ENCODE results near the gene DVL2.

Gene DVL2

DNA sequence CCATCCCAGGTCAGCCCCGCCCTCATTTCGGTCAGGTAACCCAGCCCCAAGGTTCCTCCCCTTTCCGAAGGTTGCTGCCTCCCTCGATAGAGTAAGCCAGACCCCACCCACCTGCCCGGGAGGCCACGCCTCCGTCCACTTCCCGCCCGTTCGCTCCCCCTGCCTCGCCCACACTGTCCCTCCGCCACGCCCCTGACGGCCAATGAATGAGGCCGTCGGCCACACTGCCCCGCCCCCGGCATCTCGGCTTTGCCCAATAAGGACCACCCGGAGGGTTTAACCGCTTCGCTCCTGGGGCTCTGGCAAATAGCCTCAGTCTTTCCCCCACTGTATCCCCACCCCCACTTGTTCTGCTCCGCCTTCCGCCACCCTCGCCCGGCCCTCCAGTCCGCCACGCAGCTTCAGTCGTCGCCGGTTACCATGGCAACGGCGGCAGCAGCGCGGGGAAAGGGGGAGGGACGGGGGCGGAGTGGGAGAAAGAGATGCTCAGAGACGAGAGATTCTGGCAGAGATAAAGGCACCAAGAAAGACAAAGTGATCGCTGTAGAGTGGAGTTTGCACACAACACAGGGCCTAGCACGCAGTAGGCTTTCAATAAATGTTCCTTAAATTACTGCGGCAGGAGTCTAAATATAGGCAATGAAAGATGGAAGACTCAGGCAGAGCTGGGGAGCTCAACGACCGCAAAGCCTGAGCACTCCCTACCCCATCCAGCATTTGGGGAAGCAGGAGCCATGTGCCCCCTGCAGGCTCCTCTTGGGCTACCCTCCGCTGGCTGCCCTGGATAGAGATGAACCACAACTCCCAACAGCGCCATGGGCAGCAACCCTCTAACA is 19.8 kb downstream of the DVL2 start:
- Histone ChIP-seq H3K4me2 (ENCODE audit: low read length) (peak overlapping the region; percentile 83), H4K20me1 (ENCODE audit: control insufficient read depth, insufficient read depth, low read depth, low read length) (no peaks in the 10 kb centered on the region; the same call in 1 of the 2 replicates), H3K4me1 (ENCODE audit: control insufficient read depth, low read length) (peaks cover 55% of the 10 kb centered on the region), H3K27me3 (ENCODE audit: control insufficient read depth, low read length) (no peaks in the 10 kb centered on the region), H3K27ac (ENCODE audit: low read depth, low read length) (peak overlapping the region; percentile 44), H3K4me3 (ENCODE audit: low read length) (peak overlapping the region; percentile 73), H3K9me3 (ENCODE audit: control insufficient read depth, insufficient read depth, low read length) (no peaks in the 10 kb centered on the region), H3K79me2 (ENCODE audit: control insufficient read depth, low read length) (peaks cover 42% of the 10 kb centered on the region), H3F3A (ENCODE audit: control insufficient read depth, insufficient read depth) (peaks cover 12% of the 10 kb centered on the region), H3K36me3 (ENCODE audit: control insufficient read depth, low read length) (no peaks in the 10 kb centered on the region), H3K9me2 (replicated peaks; ENCODE audit: control insufficient read depth, low read length) (no peaks in the 10 kb centered on the region)
- TF ChIP-seq, protein P1, sequence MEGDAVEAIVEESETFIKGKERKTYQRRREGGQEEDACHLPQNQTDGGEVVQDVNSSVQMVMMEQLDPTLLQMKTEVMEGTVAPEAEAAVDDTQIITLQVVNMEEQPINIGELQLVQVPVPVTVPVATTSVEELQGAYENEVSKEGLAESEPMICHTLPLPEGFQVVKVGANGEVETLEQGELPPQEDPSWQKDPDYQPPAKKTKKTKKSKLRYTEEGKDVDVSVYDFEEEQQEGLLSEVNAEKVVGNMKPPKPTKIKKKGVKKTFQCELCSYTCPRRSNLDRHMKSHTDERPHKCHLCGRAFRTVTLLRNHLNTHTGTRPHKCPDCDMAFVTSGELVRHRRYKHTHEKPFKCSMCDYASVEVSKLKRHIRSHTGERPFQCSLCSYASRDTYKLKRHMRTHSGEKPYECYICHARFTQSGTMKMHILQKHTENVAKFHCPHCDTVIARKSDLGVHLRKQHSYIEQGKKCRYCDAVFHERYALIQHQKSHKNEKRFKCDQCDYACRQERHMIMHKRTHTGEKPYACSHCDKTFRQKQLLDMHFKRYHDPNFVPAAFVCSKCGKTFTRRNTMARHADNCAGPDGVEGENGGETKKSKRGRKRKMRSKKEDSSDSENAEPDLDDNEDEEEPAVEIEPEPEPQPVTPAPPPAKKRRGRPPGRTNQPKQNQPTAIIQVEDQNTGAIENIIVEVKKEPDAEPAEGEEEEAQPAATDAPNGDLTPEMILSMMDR (IDR thresholded peaks at IDR 0.05; ENCODE audit: low read depth, low read length, poor library complexity, severe bottlenecking): peak; percentile 66
- TF ChIP-seq EZH2phosphoT487 (IDR thresholded peaks at IDR 0.05; ENCODE audit: borderline replicate concordance, low read length): no peak

DNA sequence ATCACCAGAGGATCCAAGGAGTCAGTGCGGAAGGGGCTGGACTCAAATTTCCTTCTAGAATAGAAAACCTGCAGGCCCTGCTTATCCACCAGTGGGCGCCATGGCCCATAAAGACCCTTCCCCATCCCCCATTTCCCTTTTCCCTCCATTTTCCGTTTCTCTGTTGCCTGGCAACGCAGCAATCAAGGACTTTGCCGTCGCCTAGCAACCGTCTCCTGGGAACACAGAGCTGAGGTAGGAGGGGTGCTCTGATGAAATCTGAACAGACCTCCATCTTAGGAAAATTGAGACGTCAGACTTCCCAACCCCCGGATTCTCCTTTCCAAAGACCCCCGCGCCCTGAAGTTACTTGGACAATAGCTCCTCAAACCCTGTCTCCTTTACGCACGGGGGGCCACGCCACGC is 20.4 kb downstream of the DVL2 start:
- H3K4me2 ChIP-seq (ENCODE audit: low read length): peak overlapping the region; percentile 83
- peaks cover 49% of the 10 kb centered on the region for H3K4me1 ChIP-seq (ENCODE audit: control insufficient read depth, low read length)
- no peaks in the 10 kb centered on the region; the same call in 1 of the 2 replicates for H4K20me1 ChIP-seq (ENCODE audit: control insufficient read depth, insufficient read depth, low read depth, low read length)
- peak overlapping the region; percentile 28 for H3K27ac ChIP-seq (ENCODE audit: low read depth, low read length)
- no peaks in the 10 kb centered on the region for H3K27me3 ChIP-seq (ENCODE audit: control insufficient read depth, low read length)
- H3K36me3 ChIP-seq (ENCODE audit: control insufficient read depth, low read length): no peaks in the 10 kb centered on the region
- H3K79me2 ChIP-seq (ENCODE audit: control insufficient read depth, low read length): peaks cover 44% of the 10 kb centered on the region
- H3K9me3 ChIP-seq (ENCODE audit: control insufficient read depth, insufficient read depth, low read length): no peaks in the 10 kb centered on the region
- no peaks in the 10 kb centered on the region for H3K9me2 ChIP-seq (replicated peaks; ENCODE audit: control insufficient read depth, low read length)
- H3K4me3 ChIP-seq (ENCODE audit: low read length): peak overlapping the region; percentile 72
- TF ChIP-seq, protein P1 (IDR thresholded peaks at IDR 0.05; ENCODE audit: low read depth, low read length, poor library complexity, severe bottlenecking): peak; percentile 87
- no peak for TF ChIP-seq EZH2phosphoT487 (IDR thresholded peaks at IDR 0.05; ENCODE audit: borderline replicate concordance, low read length)
- H3F3A ChIP-seq (ENCODE audit: control insufficient read depth, insufficient read depth): peaks cover 11% of the 10 kb centered on the region

DNA sequence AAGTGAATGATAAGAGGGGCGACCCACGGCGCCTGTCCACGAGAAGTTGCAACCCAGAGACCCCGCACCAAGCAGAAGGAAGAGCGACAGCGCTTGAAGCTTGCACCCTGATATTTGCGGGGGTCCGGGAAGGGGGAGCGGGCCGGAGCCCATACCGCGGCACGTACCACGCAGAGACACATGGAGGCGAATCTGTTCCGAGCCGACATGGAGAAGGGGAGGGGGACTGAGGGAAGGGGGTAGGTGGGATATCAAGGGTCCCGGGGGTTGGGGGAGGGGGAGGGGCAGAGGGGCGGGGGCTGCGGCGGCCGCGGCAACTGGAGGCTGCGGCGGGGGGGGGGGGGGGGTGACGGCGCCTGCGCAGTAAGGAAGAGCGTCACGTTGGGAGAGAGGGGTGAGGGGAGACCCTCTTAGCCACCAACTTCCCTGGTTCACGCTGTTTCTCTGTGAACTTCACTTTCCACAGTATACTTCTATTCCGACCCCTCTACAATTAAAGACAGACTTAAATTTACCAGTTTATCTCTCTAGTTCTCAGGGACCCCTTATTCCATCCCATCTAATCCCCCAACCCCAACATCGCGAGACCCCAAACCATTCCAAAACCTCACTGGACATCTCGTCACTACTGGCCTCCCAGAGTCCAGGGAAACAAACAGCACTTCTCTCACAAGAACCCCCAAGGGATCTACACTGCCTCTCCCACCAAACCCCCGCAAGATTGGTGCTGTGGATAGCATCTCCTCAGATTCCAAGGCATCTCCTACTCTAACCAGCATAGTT is 22.6 kb downstream of the DVL2 start:
- Histone ChIP-seq H3K4me3 (ENCODE audit: low read length) (no peak overlapping the region), H4K20me1 (ENCODE audit: control insufficient read depth, insufficient read depth, low read depth, low read length) (no peaks in the 10 kb centered on the region; the same call in 1 of the 2 replicates), H3K36me3 (ENCODE audit: control insufficient read depth, low read length) (no peaks in the 10 kb centered on the region), H3K4me2 (ENCODE audit: low read length) (no peak overlapping the region), H3F3A (ENCODE audit: control insufficient read depth, insufficient read depth) (0 out of 2 replicates have a peak, but pooled peaks cover 4% of the 10 kb centered on the region), H3K27ac (ENCODE audit: low read depth, low read length) (no peak overlapping the region), H3K4me1 (ENCODE audit: control insufficient read depth, low read length) (peaks cover 30% of the 10 kb centered on the region), H3K79me2 (ENCODE audit: control insufficient read depth, low read length) (peaks cover 39% of the 10 kb centered on the region), H3K9me2 (replicated peaks; ENCODE audit: control insufficient read depth, low read length) (no peaks in the 10 kb centered on the region), H3K27me3 (ENCODE audit: control insufficient read depth, low read length) (no peaks in the 10 kb centered on the region), H3K9me3 (ENCODE audit: control insufficient read depth, insufficient read depth, low read length) (no peaks in the 10 kb centered on the region)
- TF ChIP-seq EZH2phosphoT487 (IDR thresholded peaks at IDR 0.05; ENCODE audit: borderline replicate concordance, low read length): no peak
- TF ChIP-seq, protein P1 (IDR thresholded peaks at IDR 0.05; ENCODE audit: low read depth, low read length, poor library complexity, severe bottlenecking): no peak
